Measurements from ENCODE around the gene IFT88.

Gene IFT88

GRCh38 chr13:20667857-20668437 is 101.0 kb downstream of the IFT88 start (continued):
- TF ChIP-seq, protein P1, sequence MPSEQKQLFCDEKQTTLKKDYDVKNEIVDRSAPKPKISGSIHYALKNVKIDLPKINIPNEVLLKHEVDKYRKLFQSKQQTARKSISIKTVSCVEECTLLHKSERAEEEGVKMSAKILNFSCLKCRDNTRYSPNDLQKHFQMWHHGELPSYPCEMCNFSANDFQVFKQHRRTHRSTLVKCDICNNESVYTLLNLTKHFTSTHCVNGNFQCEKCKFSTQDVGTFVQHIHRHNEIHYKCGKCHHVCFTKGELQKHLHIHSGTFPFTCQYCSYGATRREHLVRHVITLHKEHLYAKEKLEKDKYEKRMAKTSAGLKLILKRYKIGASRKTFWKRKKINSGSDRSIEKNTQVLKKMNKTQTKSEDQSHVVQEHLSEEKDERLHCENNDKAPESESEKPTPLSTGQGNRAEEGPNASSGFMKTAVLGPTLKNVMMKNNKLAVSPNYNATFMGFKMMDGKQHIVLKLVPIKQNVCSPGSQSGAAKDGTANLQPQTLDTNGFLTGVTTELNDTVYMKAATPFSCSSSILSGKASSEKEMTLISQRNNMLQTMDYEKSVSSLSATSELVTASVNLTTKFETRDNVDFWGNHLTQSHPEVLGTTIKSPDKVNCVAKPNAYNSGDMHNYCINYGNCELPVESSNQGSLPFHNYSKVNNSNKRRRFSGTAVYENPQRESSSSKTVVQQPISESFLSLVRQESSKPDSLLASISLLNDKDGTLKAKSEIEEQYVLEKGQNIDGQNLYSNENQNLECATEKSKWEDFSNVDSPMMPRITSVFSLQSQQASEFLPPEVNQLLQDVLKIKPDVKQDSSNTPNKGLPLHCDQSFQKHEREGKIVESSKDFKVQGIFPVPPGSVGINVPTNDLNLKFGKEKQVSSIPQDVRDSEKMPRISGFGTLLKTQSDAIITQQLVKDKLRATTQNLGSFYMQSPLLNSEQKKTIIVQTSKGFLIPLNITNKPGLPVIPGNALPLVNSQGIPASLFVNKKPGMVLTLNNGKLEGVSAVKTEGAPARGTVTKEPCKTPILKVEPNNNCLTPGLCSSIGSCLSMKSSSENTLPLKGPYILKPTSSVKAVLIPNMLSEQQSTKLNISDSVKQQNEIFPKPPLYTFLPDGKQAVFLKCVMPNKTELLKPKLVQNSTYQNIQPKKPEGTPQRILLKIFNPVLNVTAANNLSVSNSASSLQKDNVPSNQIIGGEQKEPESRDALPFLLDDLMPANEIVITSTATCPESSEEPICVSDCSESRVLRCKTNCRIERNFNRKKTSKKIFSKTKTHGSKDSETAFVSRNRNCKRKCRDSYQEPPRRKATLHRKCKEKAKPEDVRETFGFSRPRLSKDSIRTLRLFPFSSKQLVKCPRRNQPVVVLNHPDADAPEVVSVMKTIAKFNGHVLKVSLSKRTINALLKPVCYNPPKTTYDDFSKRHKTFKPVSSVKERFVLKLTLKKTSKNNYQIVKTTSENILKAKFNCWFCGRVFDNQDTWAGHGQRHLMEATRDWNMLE (tag by site-specific recombination; conservative IDR thresholded peaks at IDR 0.05; ENCODE audit: low read depth): no peak
- TF ChIP-seq ZNF416 (tag by site-specific recombination; IDR thresholded peaks at IDR 0.05): no peak
- no peak for TF ChIP-seq ZNF114 (tag by site-specific recombination; IDR thresholded peaks at IDR 0.05)
- TF ChIP-seq, protein P2, sequence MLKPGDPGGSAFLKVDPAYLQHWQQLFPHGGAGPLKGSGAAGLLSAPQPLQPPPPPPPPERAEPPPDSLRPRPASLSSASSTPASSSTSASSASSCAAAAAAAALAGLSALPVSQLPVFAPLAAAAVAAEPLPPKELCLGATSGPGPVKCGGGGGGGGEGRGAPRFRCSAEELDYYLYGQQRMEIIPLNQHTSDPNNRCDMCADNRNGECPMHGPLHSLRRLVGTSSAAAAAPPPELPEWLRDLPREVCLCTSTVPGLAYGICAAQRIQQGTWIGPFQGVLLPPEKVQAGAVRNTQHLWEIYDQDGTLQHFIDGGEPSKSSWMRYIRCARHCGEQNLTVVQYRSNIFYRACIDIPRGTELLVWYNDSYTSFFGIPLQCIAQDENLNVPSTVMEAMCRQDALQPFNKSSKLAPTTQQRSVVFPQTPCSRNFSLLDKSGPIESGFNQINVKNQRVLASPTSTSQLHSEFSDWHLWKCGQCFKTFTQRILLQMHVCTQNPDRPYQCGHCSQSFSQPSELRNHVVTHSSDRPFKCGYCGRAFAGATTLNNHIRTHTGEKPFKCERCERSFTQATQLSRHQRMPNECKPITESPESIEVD (tag by site-specific recombination; IDR thresholded peaks at IDR 0.05): no peak
- no peak for TF ChIP-seq ZBTB21 (tag by site-specific recombination; IDR thresholded peaks at IDR 0.05)
- TF ChIP-seq ZNF157 (tag by site-specific recombination; IDR thresholded peaks at IDR 0.05): no peak
- TF ChIP-seq MZF1 (tag by site-specific recombination; IDR thresholded peaks at IDR 0.05; ENCODE audit: borderline replicate concordance): no peak
- TF ChIP-seq IKZF3 (tag by site-specific recombination; IDR thresholded peaks at IDR 0.05): no peak
- no peak for TF ChIP-seq KLF1 (tag by site-specific recombination; IDR thresholded peaks at IDR 0.05)
- TF ChIP-seq, protein P3, sequence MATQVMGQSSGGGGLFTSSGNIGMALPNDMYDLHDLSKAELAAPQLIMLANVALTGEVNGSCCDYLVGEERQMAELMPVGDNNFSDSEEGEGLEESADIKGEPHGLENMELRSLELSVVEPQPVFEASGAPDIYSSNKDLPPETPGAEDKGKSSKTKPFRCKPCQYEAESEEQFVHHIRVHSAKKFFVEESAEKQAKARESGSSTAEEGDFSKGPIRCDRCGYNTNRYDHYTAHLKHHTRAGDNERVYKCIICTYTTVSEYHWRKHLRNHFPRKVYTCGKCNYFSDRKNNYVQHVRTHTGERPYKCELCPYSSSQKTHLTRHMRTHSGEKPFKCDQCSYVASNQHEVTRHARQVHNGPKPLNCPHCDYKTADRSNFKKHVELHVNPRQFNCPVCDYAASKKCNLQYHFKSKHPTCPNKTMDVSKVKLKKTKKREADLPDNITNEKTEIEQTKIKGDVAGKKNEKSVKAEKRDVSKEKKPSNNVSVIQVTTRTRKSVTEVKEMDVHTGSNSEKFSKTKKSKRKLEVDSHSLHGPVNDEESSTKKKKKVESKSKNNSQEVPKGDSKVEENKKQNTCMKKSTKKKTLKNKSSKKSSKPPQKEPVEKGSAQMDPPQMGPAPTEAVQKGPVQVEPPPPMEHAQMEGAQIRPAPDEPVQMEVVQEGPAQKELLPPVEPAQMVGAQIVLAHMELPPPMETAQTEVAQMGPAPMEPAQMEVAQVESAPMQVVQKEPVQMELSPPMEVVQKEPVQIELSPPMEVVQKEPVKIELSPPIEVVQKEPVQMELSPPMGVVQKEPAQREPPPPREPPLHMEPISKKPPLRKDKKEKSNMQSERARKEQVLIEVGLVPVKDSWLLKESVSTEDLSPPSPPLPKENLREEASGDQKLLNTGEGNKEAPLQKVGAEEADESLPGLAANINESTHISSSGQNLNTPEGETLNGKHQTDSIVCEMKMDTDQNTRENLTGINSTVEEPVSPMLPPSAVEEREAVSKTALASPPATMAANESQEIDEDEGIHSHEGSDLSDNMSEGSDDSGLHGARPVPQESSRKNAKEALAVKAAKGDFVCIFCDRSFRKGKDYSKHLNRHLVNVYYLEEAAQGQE (tag by site-specific recombination; IDR thresholded peaks at IDR 0.05): no peak
- no peak for TF ChIP-seq ZNF776 (tag by site-specific recombination; IDR thresholded peaks at IDR 0.05; ENCODE audit: borderline replicate concordance)
- TF ChIP-seq ZBTB8A (tag by site-specific recombination; IDR thresholded peaks at IDR 0.05): no peak
- TF ChIP-seq ZNF16 (tag by site-specific recombination; IDR thresholded peaks at IDR 0.05; ENCODE audit: low read depth): no peak
- no peak for TF ChIP-seq ZNF792 (tag by site-specific recombination; IDR thresholded peaks at IDR 0.05)
- no peak for TF ChIP-seq ZNF580 (tag by site-specific recombination; IDR thresholded peaks at IDR 0.05)

- Histone ChIP-seq H3K4me3 (ENCODE audit: low read depth, low read length) (no peak overlapping the region), H3K27ac (ENCODE audit: extremely low read depth, low read depth, low read length) (no peak overlapping the region), H3K4me1 (ENCODE audit: control insufficient read depth, insufficient read depth, low read length) (no peaks in the 10 kb centered on the region), H3K36me3 (ENCODE audit: control insufficient read depth in 2 of 2, insufficient read depth in 1 of 2, low read length in 2 of 2) (peaks cover 0 to 5% of the 10 kb centered on the region in 2 experiments; a peak in 1 of 3 replicates), H3K9me3 (ENCODE audit: control insufficient read depth, insufficient read depth, low read depth, low read length) (no peaks in the 10 kb centered on the region)
- ChIA-PET POLR2A (no interaction called here), CTCF (no interaction called here)
- TF ChIP-seq ZNF785 (tag by site-specific recombination; IDR thresholded peaks at IDR 0.05) (no peak), ZNF423 (tag by site-specific recombination; IDR thresholded peaks at IDR 0.05) (no peak), ZNF354C (tag by site-specific recombination; IDR thresholded peaks at IDR 0.05; ENCODE audit: borderline replicate concordance, low read depth) (no peak), GLI4 (tag by site-specific recombination; IDR thresholded peaks at IDR 0.05) (no peak), ZNF121 (tag by site-specific recombination; IDR thresholded peaks at IDR 0.05) (no peak), ZNF658 (tag by site-specific recombination; IDR thresholded peaks at IDR 0.05) (no peak)
- TF ChIP-seq, protein P4, sequence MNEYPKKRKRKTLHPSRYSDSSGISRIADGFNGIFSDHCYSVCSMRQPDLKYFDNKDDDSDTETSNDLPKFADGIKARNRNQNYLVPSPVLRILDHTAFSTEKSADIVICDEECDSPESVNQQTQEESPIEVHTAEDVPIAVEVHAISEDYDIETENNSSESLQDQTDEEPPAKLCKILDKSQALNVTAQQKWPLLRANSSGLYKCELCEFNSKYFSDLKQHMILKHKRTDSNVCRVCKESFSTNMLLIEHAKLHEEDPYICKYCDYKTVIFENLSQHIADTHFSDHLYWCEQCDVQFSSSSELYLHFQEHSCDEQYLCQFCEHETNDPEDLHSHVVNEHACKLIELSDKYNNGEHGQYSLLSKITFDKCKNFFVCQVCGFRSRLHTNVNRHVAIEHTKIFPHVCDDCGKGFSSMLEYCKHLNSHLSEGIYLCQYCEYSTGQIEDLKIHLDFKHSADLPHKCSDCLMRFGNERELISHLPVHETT (tag by site-specific recombination; IDR thresholded peaks at IDR 0.05): no peak
- TF ChIP-seq, protein P5, sequence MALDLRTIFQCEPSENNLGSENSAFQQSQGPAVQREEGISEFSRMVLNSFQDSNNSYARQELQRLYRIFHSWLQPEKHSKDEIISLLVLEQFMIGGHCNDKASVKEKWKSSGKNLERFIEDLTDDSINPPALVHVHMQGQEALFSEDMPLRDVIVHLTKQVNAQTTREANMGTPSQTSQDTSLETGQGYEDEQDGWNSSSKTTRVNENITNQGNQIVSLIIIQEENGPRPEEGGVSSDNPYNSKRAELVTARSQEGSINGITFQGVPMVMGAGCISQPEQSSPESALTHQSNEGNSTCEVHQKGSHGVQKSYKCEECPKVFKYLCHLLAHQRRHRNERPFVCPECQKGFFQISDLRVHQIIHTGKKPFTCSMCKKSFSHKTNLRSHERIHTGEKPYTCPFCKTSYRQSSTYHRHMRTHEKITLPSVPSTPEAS (tag by site-specific recombination; IDR thresholded peaks at IDR 0.05): no peak
Measured at GRCh38 chr13:20669162-20669561, 102.2 kb downstream of the IFT88 start.
